Activated effector memory CD4-positive, alpha-beta T cell treated with Interleukin-2 at 50 U/mL for 16 hours (primary cell): Measurements from ENCODE around the gene RAB37.

Experiments
- DNase-seq: peaks from one replicate; pipeline ENCODE4 v3.0.0-alpha.2; 2020

Gene RAB37

GRCh38 chr17:74764751-74765286, 27.8 kb downstream of the RAB37 start:
- no peak for DNase-seq

GRCh38 chr17:74766413-74766812, 29.4 kb downstream of the RAB37 start:
- DNase-seq = no peak

GRCh38 chr17:74767111-74767516, 30.1 kb downstream of the RAB37 start:
- DNase-seq = no peak

GRCh38 chr17:74768069-74768762, 31.2 kb downstream of the RAB37 start:
- no peak for DNase-seq

GRCh38 chr17:74768763-74769114, 31.7 kb downstream of the RAB37 start:
- DNase-seq = no peak

- DNase-seq = no peak
Observed at GRCh38 chr17:74769266-74769855, 32.3 kb downstream of the RAB37 start.

GRCh38 chr17:74769856-74770497, 32.9 kb downstream of the RAB37 start:
- no peak for DNase-seq

- DNase-seq = peak; percentile 64
Observed at GRCh38 chr17:74770498-74771318, 33.7 kb downstream of the RAB37 start.

GRCh38 chr17:74771319-74771914, 34.4 kb downstream of the RAB37 start:
- no peak for DNase-seq

GRCh38 chr17:74772053-74772452, 35.0 kb downstream of the RAB37 start:
- no peak for DNase-seq

- no peak for DNase-seq
Observed at GRCh38 chr17:74773414-74773813, 36.4 kb downstream of the RAB37 start.

- no peak for DNase-seq
Observed at GRCh38 chr17:74773871-74774286, 36.8 kb downstream of the RAB37 start.

GRCh38 chr17:74775409-74776043, 38.5 kb downstream of the RAB37 start:
- no peak for DNase-seq

GRCh38 chr17:74776044-74776962, 39.2 kb downstream of the RAB37 start, which contains the start of gene NAT9:
Gene NAT9, minus strand, starts transcription at chr17:74776345. Its CDS starts 647 bp downstream, at chr17:74775698.
- peak; percentile 99 for DNase-seq

- no peak for DNase-seq
Observed at GRCh38 chr17:74776990-74777389, 39.9 kb downstream of the RAB37 start.

- DNase-seq = no peak
Observed at GRCh38 chr17:74777901-74778515, 41.0 kb downstream of the RAB37 start.

- no peak for DNase-seq
Observed at GRCh38 chr17:74778960-74779359, 41.9 kb downstream of the RAB37 start.

- DNase-seq = no peak
Observed at GRCh38 chr17:74779501-74779900, 42.4 kb downstream of the RAB37 start.

GRCh38 chr17:74779948-74780400, 42.9 kb downstream of the RAB37 start:
- peak; percentile 67 for DNase-seq
